HG03196 (cell line): ENCODE data around the gene FBLN5.

Experiments used
- ATAC-seq: cut with Tn5 transposase; IDR thresholded peaks from one replicate; pipeline ENCODE4 v1.9.1; 2021; ENCODE audit not compliant: unreplicated experiment

Gene FBLN5

GRCh38 chr14:91947475-91948184 is at the start of gene FBLN5:
Gene FBLN5, minus strand, starts transcription at chr14:91947694. Its CDS starts 465 bp downstream, at chr14:91947229.
- no peak for ATAC-seq

GRCh38 chr14:91996948-91997371 is 49.5 kb upstream of the FBLN5 start:
- ATAC-seq: no peak

- no peak for ATAC-seq
Measured at GRCh38 chr14:91987192-91987591, 39.7 kb upstream of the FBLN5 start.

- no peak for ATAC-seq
Measured at GRCh38 chr14:91985521-91986255, 38.2 kb upstream of the FBLN5 start.

GRCh38 chr14:91985008-91985407 is 37.5 kb upstream of the FBLN5 start:
- no peak for ATAC-seq

GRCh38 chr14:91983588-91983987 is 36.1 kb upstream of the FBLN5 start:
- no peak for ATAC-seq

GRCh38 chr14:91980157-91980556 is 32.7 kb upstream of the FBLN5 start:
- ATAC-seq: peak; percentile 67

- ATAC-seq: no peak
Measured at GRCh38 chr14:91977884-91978283, 30.4 kb upstream of the FBLN5 start.

GRCh38 chr14:91975763-91976162 is 28.3 kb upstream of the FBLN5 start:
- ATAC-seq: no peak

GRCh38 chr14:91971188-91971778 is 23.8 kb upstream of the FBLN5 start:
- no peak for ATAC-seq

- ATAC-seq: no peak
Measured at GRCh38 chr14:91968280-91968679, 20.8 kb upstream of the FBLN5 start.

GRCh38 chr14:91964724-91965123 is 17.2 kb upstream of the FBLN5 start:
- no peak for ATAC-seq

- ATAC-seq: no peak
Measured at GRCh38 chr14:91964011-91964410, 16.5 kb upstream of the FBLN5 start.

- ATAC-seq: no peak
Measured at GRCh38 chr14:91963465-91963864, 16.0 kb upstream of the FBLN5 start.

GRCh38 chr14:91961297-91962220 is 14.1 kb upstream of the FBLN5 start:
- ATAC-seq: no peak

- ATAC-seq: no peak
Measured at GRCh38 chr14:91957876-91958313, 10.4 kb upstream of the FBLN5 start.

- ATAC-seq: no peak
Measured at GRCh38 chr14:91956616-91957015, 9.1 kb upstream of the FBLN5 start.

GRCh38 chr14:91955168-91955567 is 7.7 kb upstream of the FBLN5 start:
- ATAC-seq: no peak

GRCh38 chr14:91953170-91953985 is 5.9 kb upstream of the FBLN5 start:
- ATAC-seq: no peak
